HG03066 (cell line): ENCODE data around the gene RMND5B.
"Not testable (repeated sequence)": the region's sequence is repeated elsewhere in the genome, so short reads cannot be mapped to it uniquely, and the experiment has no call there.

Experiments used
- ATAC-seq: cut with Tn5 transposase; IDR thresholded peaks from one replicate; pipeline ENCODE4 v1.9.1; 2021; ENCODE audit warnings: low read depth; ENCODE audit not compliant: unreplicated experiment

Gene RMND5B

GRCh38 chr5:178130576-178131445, at the start of gene RMND5B:
TSS of gene RMND5B (plus strand) at chr5:178131014. CDS start at chr5:178138120, 7,106 bp downstream.
- peak; percentile 85 for ATAC-seq

GRCh38 chr5:178081571-178082243, 49.1 kb upstream of the RMND5B start:
- ATAC-seq: no peak

- ATAC-seq: no peak
Observed at GRCh38 chr5:178083922-178084321, 46.9 kb upstream of the RMND5B start.

GRCh38 chr5:178085316-178085715, 45.5 kb upstream of the RMND5B start:
- ATAC-seq: no peak

GRCh38 chr5:178086266-178086665, 44.5 kb upstream of the RMND5B start:
- ATAC-seq: no peak

- not testable (repeated sequence) for ATAC-seq
Observed at GRCh38 chr5:178087199-178087598, 43.6 kb upstream of the RMND5B start.

- ATAC-seq: no peak
Observed at GRCh38 chr5:178090856-178091255, 40.0 kb upstream of the RMND5B start.

GRCh38 chr5:178093134-178093533, 37.7 kb upstream of the RMND5B start:
- no peak for ATAC-seq

- no peak for ATAC-seq
Observed at GRCh38 chr5:178094345-178094744, 36.5 kb upstream of the RMND5B start.

- ATAC-seq: no peak
Observed at GRCh38 chr5:178098685-178099084, 32.1 kb upstream of the RMND5B start.

- no peak for ATAC-seq
Observed at GRCh38 chr5:178103612-178104011, 27.2 kb upstream of the RMND5B start.

- no peak for ATAC-seq
Observed at GRCh38 chr5:178104492-178104891, 26.3 kb upstream of the RMND5B start.

GRCh38 chr5:178106086-178106485, 24.7 kb upstream of the RMND5B start:
- ATAC-seq: no peak

GRCh38 chr5:178106556-178107239, 24.1 kb upstream of the RMND5B start:
- ATAC-seq: no peak

- no peak for ATAC-seq
Observed at GRCh38 chr5:178107756-178108310, 23.0 kb upstream of the RMND5B start.

- no peak for ATAC-seq
Observed at GRCh38 chr5:178108446-178108845, 22.4 kb upstream of the RMND5B start.

GRCh38 chr5:178108966-178109365, 21.8 kb upstream of the RMND5B start:
- no peak for ATAC-seq

- ATAC-seq: no peak
Observed at GRCh38 chr5:178110511-178110910, 20.3 kb upstream of the RMND5B start.

- no peak for ATAC-seq
Observed at GRCh38 chr5:178111925-178112324, 18.9 kb upstream of the RMND5B start.

- no peak for ATAC-seq
Observed at GRCh38 chr5:178112545-178112944, 18.3 kb upstream of the RMND5B start.
